Fibroblast of skin of back (primary cell): ENCODE measurements around the gene DLST.

Experiments used
- DNase-seq: peaks from one replicate; pipeline ENCODE4 v3.0.0-alpha.2; 2013

DLST gene

DNA sequence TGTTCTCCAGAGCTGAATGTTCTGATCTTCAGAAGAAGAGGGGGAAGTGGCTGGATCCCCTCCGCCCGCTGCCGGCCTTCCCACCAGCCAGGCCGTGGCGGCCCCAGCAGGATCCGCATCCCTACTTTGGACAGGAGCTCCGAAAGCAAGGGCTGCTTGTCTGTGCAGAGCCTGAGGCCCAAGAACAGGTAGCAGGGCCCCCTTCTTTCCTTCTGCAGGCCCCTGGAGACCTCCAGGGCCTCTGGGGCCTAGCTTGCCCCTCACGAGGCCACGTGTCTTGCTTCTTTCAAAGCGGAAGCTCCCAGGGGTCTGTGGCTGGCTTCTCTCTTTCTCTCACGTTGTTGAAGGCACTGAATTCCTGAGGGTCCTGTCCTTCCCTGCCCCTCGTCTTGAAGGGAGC, 60.5 kb downstream of the DLST start:
- DNase-seq: no peak

DNA sequence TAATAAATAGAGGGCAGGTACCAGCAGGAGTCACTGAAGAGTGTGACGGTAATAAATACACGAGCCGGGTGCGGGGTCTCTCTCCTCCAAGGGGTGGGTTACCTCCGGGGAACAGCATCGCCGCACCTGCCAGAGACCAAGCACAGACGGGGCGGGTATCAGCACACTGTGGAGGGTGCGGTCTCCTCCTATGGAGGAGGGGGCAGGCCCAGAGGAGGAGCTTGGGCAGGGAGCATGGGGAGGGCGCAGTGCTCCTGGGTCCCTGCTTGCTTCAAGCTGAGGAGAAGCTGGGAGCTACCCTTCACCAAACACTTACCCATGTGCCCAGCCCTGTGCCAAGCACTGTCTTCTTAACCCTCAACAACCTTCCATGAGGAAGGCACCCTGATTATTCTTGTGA, 60.9 kb downstream of the DLST start:
- DNase-seq: no peak

- peak; percentile 37 for DNase-seq
Measured at GRCh38 chr14:74945261-74945851, 63.6 kb downstream of the DLST start.

DNA sequence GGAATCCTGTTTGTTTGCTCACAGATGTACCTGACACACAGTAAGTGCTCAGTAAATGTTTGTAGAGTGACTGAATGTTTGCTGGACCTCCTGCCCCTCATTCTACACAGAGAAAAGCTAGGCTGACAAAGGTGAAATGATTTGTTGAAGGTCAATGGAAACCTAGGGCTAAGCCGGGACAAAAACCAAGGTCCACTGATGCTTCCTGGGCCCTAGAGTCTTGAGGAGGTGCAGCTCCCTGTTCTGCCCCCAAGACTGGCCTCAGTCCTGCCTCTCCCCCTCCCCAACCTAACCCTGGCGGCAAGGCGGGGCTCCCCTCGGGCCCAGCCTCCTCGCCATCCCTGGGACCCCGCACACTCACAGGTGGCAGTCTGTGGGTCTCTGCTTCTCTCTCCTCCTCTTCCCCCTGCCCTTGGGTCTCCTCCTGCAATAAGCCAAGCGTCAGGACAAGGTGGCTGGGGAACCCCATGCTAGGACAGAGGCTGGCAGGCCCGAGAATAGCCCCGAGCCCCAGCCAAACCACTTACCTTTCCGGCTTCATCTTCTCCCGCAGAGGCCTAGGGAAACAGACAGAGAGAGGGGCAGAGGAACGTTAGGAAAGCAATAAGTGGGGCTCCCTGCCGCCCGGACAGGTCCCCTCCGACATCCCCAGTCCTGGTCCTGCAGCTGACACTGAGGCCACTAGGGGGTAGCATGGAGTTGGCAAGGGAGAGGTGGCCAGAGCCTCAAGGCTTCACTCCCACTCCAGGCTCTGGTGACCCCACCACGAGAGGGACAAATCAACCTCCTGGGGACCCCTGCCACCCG, 64.3 kb downstream of the DLST start:
- DNase-seq: peak; percentile 64

DNA sequence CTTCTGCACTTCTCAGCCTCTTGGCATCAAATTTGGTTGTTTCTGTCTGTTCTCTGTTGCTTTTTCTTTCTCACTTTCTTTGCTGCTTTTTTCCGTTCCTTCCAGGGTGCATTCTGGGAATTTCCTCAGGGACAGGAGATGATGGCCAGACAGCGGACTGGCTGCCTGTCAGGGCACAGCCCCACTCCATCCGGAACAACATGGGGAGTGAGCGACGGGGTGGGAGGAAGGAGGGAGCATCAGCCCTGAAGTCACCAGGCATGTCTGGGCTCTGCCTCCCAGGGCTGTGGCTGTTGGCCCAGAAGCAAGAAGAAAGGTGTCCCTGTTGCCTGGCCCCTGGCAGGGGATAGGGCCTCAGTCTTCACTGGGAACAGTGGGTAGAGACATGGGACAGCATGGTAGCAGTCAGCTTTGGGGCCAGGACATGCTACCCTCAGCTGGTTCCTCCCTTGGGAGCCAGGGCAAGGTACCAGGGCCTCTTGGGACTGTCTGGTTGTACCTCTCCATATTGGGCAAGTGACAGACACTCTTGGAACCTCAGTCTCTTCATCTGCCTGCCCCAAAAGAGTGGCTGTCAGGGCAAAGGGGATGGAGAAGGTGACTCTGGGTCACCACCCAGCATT, 65.1 kb downstream of the DLST start:
- no peak for DNase-seq

DNA sequence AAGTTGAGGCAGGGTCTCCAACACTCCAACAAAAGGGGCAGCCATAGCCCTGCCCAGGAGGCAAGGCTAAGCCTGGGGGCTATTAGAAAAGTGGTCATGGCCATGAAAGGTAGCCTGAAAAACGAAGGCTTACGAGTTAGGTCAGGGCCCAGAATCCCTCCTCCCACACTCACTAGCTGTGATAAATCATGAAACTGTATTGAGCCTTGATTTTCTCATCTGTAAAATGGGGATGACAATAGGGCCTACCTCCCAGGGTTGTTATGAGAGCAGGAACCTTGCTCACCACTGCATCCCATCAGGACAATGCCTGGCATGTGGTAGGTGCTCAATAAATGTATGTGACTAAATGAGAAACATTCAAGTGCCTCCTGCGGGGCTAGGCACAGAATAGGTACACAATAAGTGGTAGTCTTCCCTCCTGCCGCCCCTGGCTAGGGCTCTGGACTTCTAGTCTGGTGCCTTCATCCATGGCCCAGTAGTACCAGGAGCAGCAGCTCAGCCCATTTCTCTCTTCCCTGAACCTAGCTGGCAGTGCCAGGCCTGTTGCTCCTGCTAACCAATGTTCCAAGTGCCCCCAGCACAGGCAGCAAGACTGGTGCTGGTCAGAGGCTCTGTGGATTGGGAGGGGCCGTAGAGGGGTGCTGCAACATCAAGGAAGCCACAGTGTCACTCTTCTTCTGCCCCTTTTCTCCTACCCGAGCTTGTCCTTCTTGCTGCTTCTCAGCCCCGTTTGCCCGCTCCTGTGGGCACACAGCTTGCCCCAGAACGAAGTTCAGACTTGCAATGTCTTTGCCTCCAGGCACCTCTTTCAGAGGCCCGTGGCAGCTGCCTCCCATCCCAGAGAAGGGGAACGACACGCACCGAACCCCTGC, 65.9 kb downstream of the DLST start:
- no peak for DNase-seq

DNA sequence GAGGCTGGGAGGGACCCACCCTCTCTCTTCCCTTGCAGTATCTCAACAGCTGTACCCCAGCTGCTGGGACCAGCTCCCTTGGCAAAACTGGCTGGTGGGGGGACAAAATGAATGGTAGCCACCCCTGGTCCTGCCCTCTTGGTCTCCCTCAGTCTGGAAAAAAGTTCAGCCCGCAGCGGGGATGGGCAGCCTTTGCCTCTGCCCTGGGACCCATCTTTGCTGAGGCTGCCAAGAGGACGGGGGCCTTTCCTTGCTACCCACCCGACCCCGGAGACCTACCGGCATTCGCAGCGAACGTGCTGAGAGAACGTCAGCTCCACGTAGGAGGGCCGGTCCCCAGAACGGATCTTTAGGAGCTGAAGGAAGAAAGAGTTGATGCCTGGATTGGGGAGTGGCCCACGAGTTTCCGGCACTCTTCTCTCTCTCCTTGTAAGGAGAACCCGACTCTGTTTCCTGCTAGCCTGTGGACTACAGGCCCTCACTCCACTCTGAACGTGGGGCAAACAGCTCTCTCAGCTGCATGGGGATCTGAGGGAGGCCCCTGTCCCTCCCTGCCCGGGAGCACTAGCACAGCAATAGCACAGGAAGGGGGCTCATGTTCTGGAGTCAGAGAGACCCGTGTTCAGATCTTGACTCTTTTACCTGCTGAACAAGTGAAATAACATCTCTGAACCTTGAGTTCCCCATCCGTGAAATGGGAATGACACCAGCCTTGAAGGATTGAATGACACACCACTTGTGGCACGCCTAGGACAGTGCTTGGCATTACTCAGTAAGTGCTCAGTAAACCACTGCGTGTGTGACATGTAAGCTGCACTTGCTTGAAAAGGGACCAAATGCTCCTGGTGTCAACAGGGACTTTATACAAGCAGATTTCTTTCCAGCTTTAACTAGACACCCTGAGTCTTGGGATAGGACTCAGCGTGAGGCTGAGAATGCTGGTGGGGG, 66.8 kb downstream of the DLST start:
- DNase-seq: peak; percentile 49

- DNase-seq: no peak
Measured at GRCh38 chr14:74949191-74949601, 67.5 kb downstream of the DLST start.

- no peak for DNase-seq
Measured at GRCh38 chr14:74949859-74950573, 68.3 kb downstream of the DLST start.

GRCh38 chr14:74950795-74951442, 69.2 kb downstream of the DLST start:
- no peak for DNase-seq

DNA sequence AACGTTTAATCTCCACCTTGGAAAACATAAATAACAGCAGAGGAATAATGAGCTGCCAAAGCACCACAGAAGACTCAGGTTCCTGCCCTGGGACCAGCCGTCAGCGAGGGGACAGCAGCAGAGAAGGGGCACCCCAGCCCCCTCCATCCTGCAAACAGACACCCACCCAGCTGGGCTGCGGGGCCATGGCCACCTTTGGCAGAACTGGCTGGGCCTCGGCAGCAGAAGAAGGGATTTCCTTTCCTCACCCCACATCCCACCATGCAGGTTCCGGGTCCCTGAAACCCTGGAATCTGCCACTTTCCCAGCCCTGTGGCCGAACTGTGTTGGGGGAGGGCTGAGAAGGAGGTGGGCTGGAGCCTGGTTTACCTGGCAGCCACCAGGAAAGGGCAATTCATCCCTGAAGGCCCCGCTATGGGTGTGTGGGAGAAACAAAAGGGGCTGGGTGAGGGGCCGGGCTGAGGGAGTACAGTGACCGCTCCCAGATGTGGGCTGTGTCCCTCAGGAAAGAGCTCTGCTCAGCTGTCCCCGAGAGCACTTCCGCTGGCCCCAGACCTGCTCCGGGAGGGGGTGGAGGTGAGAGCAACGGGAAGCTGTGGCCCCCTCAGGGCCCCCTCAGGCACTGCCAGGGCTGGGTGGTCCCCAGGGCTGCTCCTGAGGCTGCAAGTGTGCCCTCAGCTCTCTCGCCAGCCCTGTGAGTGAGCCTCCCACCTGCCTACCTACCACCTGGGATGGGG, 69.9 kb downstream of the DLST start:
- DNase-seq: no peak

DNA sequence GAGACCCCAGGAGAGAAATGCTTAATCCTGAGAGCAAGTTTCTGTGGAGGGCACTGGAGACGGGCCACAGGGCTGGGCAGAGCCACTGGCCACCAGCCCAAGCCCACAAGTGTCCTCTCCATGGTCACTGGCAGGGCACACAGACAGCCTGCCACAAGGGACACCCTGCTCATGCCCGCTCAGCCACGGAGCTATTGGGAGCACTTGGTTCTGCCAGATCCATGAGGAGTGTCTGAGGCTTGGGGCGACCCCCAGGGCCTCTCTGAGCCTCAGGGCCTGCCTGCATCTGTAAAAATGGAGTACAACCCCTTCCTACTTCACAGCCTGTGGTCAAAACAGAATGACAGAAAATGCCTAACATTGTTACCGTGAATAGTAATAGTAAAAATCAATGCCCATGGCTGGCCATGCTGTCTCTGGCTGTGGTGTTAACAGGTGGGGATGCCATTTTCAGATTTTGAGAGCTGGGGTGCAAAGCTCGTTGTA, 70.5 kb downstream of the DLST start:
- no peak for DNase-seq

DNA sequence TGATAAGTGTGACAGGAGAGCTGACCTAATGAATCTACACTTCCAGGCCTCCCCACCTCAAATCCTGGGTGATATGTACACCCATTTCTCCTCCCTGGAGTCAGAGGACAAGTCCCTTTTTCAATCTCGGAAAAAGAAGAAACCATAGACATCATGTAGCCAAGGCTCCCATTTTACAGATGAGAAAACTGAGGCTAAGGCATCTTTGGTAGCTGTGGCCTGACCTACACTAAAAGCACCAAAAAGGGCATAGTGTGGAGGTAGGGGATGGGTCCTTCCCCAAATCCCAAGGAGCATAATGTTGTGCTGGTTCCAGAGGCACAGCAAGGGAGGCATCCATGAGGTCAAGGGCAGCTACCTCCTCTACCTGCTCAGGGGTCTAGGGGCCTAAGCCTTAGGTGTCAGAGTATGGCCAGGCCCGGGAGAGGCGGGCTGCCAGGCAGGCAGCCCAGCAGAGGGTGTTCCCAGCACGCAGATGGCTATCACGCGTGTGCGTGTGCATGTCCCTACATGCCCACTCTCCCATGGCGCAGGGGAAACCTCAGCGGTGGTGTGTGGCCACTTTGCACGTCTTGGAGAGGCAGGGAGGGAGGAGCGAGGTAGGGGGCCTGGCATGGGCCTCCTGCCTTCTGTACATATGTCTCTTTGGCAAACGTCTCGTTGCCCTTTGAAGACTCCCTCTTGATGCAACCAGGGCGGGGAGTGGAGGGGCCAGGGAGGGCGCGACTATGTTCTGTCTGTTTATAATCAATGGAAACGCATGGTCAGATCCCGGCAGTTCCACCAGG, 71.2 kb downstream of the DLST start:
- DNase-seq: peak; percentile 57
